Nucleus accumbens (tissue), 56 donors: ENCODE measurements around the gene NR3C2.

Experiments used
- DNase-seq, 56 donors: peaks; one replicate each; lab custom pipeline; 2025; lab: John Stamatoyannopoulos, UW

Gene NR3C2

GRCh38 chr4:148270630-148271029 is 171.6 kb downstream of the NR3C2 start:
- DNase-seq, result no peak

GRCh38 chr4:148268835-148269234 is 173.4 kb downstream of the NR3C2 start:
- DNase-seq, result no peak

GRCh38 chr4:148266921-148267320 is 175.3 kb downstream of the NR3C2 start:
- DNase-seq, result no peak

- no peak for DNase-seq
These were observed 176.0 kb downstream of the NR3C2 start for GRCh38 chr4:148266240-148266639.

- no peak for DNase-seq
These were observed 176.6 kb downstream of the NR3C2 start for GRCh38 chr4:148265627-148266026.

- no peak for DNase-seq
These were observed 178.4 kb downstream of the NR3C2 start for GRCh38 chr4:148263802-148264201.

- no peak for DNase-seq
These were observed 179.1 kb downstream of the NR3C2 start for GRCh38 chr4:148263127-148263526.

- no peak for DNase-seq
These were observed 180.4 kb downstream of the NR3C2 start for GRCh38 chr4:148261848-148262247.

- DNase-seq, result no peak
These were observed 182.4 kb downstream of the NR3C2 start for GRCh38 chr4:148259841-148260240.

- DNase-seq, result peak in 3 of 56 donors; percentile 2 to 8 (median 3)
These were observed 183.7 kb downstream of the NR3C2 start for GRCh38 chr4:148258535-148258934.

GRCh38 chr4:148255344-148255720 is 186.9 kb downstream of the NR3C2 start:
- no peak for DNase-seq

GRCh38 chr4:148254621-148255343 is 187.4 kb downstream of the NR3C2 start:
- DNase-seq, result no peak

- no peak for DNase-seq
These were observed 188.4 kb downstream of the NR3C2 start for GRCh38 chr4:148253768-148254167.

GRCh38 chr4:148248824-148249223 is 193.4 kb downstream of the NR3C2 start:
- DNase-seq, result no peak

GRCh38 chr4:148245015-148245414 is 197.2 kb downstream of the NR3C2 start:
- DNase-seq, result no peak

GRCh38 chr4:148243837-148244236 is 198.4 kb downstream of the NR3C2 start:
- no peak for DNase-seq

- DNase-seq, result no peak
These were observed 202.0 kb downstream of the NR3C2 start for GRCh38 chr4:148240241-148240640.

GRCh38 chr4:148239494-148239985 is 202.7 kb downstream of the NR3C2 start:
- peak in 1 of 56 donors; percentile 3 for DNase-seq

- DNase-seq, result no peak
These were observed 203.3 kb downstream of the NR3C2 start for GRCh38 chr4:148238811-148239493.

GRCh38 chr4:148238086-148238485 is 204.1 kb downstream of the NR3C2 start:
- no peak for DNase-seq

- DNase-seq, result peak in 1 of 56 donors; percentile 5
These were observed 206.4 kb downstream of the NR3C2 start for GRCh38 chr4:148235809-148236208.

- DNase-seq, result no peak
These were observed 212.4 kb downstream of the NR3C2 start for GRCh38 chr4:148229798-148230197.
